ENCODE results near the gene CDK11B. TPM values are rescaled to one million over a fixed set of nuclear protein-coding genes. Genes with fewer than 3 reads are reported as not detected.

Gene CDK11B
- 8.8 and 9.0 TPM in 2 replicates for total RNA-seq (ENCODE audit: low replicate concordance)

DNA sequence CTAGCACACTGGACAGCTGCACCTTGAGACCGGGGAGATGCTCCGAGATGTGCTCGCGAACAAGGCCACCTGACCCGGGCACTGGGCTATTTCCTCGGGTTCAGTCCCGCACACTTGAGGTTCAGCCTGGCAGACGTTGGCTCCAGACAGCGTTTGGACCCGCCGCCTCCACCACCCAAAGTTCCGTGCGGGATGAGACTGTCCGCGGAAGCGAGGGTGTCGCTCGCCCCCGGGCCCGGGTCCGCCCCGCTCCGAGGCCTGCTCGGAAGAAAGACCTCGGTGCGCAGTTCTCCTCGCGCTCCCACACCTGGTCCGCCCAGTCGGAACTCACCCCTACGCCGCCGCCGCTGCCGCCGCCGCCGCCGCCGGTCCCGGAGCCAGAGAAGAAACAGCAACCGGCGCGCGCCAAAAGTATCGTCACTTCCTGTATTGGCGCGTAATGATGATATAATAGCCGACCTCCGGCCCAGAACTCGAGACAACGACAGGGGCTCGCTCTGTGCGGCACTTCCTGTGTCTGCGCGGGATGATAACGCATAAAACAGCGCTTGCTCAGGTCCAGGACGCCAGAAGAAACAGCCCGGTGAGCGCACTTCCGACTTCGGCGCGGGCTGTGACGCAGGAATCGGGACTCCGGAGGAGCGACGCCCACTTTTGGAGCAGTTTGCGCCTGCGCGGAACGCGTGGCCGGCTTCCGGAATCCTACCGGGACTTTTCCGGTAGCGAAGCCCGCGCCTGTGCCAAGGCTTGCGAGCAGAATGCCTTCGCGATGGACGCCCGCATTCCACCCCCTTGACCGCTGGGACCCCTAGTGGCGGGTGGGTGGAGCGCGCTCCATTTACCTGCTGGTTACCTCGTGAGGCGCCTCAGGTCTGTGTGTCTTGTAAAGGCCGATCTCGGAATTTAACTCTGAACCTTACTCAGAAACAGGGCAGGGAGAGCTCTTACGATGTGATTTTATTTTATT lies at the start of gene CDK11B:
Gene CDK11B, minus strand, starts transcription at position 422 of the 967 bp plus-strand sequence. CDS start 1,519 bp downstream, outside the sequence.

GRCh38 chr1:1692714-1693647 lies 34.2 kb upstream of the CDK11B start, which contains the start of gene SLC35E2B:
SLC35E2B (minus strand) TSS chr1:1692795; CDS start chr1:1676699, 16,096 bp downstream.

GRCh38 chr1:1631782-1632420 lies 26.9 kb downstream of the CDK11B start, which contains the start of gene MMP23B:
MMP23B (plus strand) TSS chr1:1632173; CDS start chr1:1632219, 46 bp downstream.

DNA sequence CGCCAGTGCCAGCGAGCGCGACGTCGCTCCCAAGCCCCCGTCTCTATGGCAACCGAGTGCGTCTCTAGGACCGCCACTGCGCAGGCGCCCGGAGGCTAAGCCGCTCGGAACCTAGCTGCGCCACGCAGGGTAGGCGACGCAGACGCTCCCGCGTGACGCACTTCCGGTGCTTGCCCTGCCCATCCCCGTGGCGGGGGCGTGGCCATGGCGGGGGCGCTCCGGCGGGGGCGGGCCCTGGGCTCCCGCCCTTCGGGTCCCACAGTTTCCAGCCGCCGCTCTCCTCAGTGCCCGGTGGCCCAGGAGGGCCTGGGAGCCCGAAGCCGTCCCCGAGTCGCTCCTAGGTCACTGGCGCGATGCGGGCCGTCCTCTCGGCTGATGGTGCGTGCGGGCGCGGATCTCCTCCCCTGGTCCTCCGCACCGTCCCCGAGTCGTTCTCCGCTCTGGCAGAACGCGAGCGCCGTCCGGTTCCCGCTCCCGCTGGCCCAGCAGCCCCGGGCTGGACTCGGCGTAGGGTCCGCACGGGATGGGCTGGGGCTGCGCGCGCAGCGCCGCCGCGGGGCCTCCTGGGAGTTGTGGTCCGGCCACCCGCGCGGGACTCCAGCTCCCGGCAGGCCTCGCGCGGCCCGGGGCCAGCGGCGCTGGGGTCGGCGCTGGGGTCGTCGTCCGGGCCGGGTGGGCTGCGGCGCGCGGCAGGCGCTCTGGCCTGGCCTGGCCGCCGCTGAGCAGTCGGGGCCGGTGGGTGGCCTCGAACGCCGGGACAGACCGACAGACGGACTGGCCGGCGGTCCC lies 43.4 kb downstream of the CDK11B start, which contains the start of gene MIB2:
Gene MIB2, plus strand, starts transcription at position 245 of the 789 bp plus-strand sequence. CDS start 7,953 bp downstream, outside the sequence.

GRCh38 chr1:1599935-1600860 lies 58.6 kb downstream of the CDK11B start, which contains the start of gene FNDC10:
FNDC10 (minus strand) TSS chr1:1600135; CDS start chr1:1600015, 120 bp downstream.

Other genes with a start within 250 kb of the CDK11B start
- 0.23 TPM in 2 replicates for gene ANKRD65, start 237.7 kb downstream of the CDK11B start, total RNA-seq (ENCODE audit: low replicate concordance)
- 1.5 and 1.6 TPM in 2 replicates for gene VWA1, start 223.3 kb downstream of the CDK11B start, total RNA-seq (ENCODE audit: low replicate concordance)
- gene ATAD3C, start 209.3 kb downstream of the CDK11B start, total RNA-seq (ENCODE audit: low replicate concordance): under 0.01 and 0.15 TPM in 2 replicates
- gene ATAD3B, start 187.2 kb downstream of the CDK11B start, total RNA-seq (ENCODE audit: low replicate concordance): 15.9 and 18.1 TPM in 2 replicates
- gene ATAD3A, start 146.8 kb downstream of the CDK11B start, total RNA-seq (ENCODE audit: low replicate concordance): 20.5 and 40.8 TPM in 2 replicates
- 1.6 and 5.6 TPM in 2 replicates for gene TMEM240, start 118.4 kb downstream of the CDK11B start, total RNA-seq (ENCODE audit: low replicate concordance)
- 24.2 and 47.0 TPM in 2 replicates for gene SSU72, start 84.1 kb downstream of the CDK11B start, total RNA-seq (ENCODE audit: low replicate concordance)
- 0.45 and 0.82 TPM in 2 replicates for gene FNDC10, start 58.9 kb downstream of the CDK11B start, total RNA-seq (ENCODE audit: low replicate concordance)
- gene MIB2, start 43.5 kb downstream of the CDK11B start, total RNA-seq (ENCODE audit: low replicate concordance): 60.0 and 184 TPM in 2 replicates
- 2.1 and 4.7 TPM in 2 replicates for gene MMP23B, start 26.8 kb downstream of the CDK11B start, total RNA-seq (ENCODE audit: low replicate concordance)
- gene SLC35E2B, start 33.8 kb upstream of the CDK11B start, total RNA-seq (ENCODE audit: low replicate concordance): 19.3 and 24.9 TPM in 2 replicates
- gene CDK11A, start 65.4 kb upstream of the CDK11B start, total RNA-seq (ENCODE audit: low replicate concordance): 7.7 and 11.8 TPM in 2 replicates
- gene NADK, start 119.5 kb upstream of the CDK11B start, total RNA-seq (ENCODE audit: low replicate concordance): 30.6 and 32.3 TPM in 2 replicates
- 80.9 and 92.6 TPM in 2 replicates for gene GNB1, start 232.1 kb upstream of the CDK11B start, total RNA-seq (ENCODE audit: low replicate concordance)

Data from smooth muscle cell of the coronary artery (primary cell).